CD4-positive, alpha-beta T cell treated with Interleukin-4 for 1 hour (primary cell): ENCODE measurements around the gene MBTPS1.
A peak's percentile ranks its signal among the peaks of the same experiment; 100 is the strongest.
"Not testable (repeated sequence)": the region's sequence is repeated elsewhere in the genome, so short reads cannot be mapped to it uniquely, and the experiment has no call there.

Source experiments
- DNase-seq, 2 donors: peaks; one replicate each; pipeline ENCODE4 v3.0.0-alpha.2; 2020 to 2022

MBTPS1 gene

GRCh38 chr16:84136331-84137125, 19.8 kb upstream of the MBTPS1 start:
- no peak for DNase-seq

DNA sequence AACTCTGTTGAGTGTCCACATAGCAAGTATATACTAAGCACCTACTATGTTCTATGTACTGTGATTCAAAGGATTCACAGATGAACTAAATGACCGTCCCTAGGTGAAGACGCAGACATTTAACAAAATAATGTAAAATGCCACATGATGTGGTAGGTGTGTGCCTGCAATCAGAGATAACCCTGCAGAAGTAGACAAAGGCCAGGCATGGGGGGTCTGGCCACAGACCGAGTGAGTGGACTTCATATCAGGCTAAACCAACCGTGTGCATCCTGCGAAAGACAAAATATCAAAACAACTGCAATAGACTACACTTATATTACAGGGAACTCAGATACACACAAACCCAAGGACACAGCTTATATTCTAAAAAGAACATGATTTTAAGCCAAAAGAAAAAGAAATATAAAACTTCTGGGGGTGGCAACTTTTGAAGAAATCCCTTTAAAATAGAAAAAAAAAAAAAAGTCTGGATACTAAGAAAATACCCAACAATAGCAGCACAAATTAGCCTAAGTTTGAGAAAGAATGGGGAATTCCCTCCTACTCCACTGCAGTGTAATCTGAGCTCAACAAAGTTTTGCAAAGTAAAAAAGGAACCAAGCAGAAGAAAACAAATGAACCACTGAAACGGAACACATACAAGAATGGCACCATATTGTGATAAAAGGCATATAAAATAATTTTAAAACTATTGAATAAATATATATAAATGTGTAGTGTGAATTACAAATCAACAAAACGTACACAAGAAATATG, 16.0 kb upstream of the MBTPS1 start:
- DNase-seq, result no peak

DNA sequence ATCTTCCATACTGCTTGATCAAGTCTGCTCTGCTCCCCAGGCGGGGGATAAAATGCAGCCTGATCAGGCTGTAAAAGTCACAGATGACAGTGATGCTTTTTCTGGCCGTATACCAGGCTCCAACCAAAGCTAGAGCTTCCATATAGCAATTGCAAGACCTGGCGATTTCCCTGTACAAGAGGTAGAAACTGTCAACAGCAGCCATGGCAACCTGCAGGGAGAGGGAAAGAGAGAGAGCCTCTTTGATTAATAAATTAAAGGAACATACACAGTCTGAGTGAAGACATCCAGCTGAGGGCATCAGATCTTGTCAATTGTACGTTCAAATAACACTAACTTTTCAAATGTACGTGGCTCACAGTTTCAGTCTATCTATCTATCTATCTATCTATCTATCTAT, 14.4 kb upstream of the MBTPS1 start:
- DNase-seq, result no peak

DNA sequence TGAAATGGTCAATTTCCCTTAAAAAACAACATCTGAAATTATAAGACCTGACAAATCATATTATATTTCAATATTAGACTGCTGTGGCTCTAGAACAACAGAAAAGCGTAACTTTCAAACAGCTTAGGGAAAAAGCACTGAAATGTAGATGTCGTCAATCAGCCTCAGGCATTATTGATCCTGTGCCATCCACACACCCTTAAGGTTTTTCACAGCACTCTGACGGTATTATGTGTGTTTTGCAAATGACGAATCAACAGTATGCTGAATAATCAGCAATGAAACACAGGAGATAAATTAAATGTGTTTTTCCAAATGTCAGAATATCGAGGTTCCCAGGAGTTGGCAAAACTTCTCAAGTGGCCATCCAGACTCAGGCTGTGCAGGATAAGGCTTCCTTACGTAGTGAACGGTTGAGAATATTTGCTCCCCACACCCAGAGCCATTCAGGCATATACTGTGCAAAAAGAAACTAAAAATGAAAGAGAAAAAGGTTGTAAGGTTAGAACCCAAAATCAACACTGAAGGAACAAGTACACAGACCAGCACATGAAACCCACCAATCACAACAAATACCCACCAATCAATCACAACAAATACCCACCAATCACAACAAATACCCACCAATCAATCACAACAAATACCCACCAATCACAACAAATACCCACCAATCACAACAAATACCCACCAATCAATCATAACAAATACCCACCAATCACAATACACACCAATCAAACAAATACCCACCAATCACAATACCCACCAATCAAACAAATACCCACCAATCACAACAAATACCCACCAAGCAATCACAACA, 7.7 kb upstream of the MBTPS1 start:
- DNase-seq, result no peak

DNA sequence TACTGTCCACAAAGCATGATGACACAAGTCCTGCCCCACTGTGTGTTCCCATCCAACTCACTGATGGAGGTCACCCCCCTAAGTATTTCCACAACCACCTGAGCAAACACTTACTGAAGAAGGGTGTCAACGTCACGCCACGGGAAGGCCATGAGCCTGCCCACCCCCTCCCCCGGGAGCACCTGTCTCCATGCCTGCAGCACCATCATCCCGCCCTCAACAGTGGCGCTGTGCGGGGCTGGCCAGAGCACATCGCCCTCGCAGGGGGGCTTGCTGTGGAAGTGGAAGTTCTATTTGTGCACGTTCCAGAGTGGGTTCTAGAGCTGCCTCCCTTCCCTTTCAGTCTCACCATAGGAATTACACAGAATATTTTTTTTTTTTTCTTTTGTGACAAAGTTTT, 4.3 kb upstream of the MBTPS1 start:
- no peak for DNase-seq

DNA sequence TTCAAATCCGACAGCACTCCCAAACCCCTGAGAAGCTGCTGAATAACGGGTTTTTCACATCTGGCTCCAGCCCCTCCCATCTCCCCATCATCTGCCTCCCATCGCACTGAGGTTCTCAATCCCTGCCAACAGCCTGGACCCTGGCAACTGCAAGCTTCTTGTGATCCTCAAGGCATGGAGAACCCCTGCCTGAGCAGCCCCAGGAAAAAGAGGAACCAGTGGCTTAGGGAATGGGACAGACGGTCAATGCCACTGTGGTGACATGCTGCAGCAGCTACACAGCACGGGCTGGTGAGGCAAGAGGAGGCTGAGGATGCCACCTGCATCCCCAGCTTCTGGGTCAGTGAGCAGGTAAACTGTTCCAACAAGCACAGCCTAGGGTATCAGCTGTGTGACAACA, 3.3 kb upstream of the MBTPS1 start:
- DNase-seq, result no peak

DNA sequence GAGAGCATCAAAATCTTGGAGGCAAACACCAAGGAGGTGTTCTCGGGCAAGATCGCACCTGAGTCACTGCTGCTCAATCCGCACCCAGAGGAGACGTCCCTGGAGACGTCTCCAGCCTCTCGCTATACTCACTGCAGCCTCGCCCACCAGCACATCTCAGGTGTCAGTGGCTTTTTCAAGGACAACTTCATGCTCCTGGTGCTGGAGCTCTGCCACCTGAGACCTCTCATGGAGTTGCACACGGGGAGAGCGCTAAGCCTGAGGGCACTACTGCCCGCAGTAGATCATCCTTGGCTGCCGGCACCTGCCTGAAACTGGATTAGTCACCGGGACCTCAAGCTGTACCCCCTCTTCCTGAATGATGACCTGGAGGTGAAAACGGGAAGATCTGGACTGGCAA, 2.6 kb upstream of the MBTPS1 start:
- DNase-seq, result no peak

GRCh38 chr16:84118315-84118714, 1.6 kb upstream of the MBTPS1 start:
- not testable (repeated sequence) for DNase-seq

GRCh38 chr16:84117494-84117843, 727 bp upstream of the MBTPS1 start:
- peak in 1 of 2 donors; percentile 16 for DNase-seq

- DNase-seq, result peak; percentile 63 to 64
Observed at GRCh38 chr16:84115919-84116719, 623 bp downstream of the MBTPS1 start.

GRCh38 chr16:84111949-84112348, 4.8 kb downstream of the MBTPS1 start:
- DNase-seq, result not testable (repeated sequence)

- DNase-seq, result no peak
Observed at GRCh38 chr16:84111525-84111924, 5.2 kb downstream of the MBTPS1 start.

- no peak for DNase-seq
Observed at GRCh38 chr16:84110527-84110926, 6.2 kb downstream of the MBTPS1 start.

DNA sequence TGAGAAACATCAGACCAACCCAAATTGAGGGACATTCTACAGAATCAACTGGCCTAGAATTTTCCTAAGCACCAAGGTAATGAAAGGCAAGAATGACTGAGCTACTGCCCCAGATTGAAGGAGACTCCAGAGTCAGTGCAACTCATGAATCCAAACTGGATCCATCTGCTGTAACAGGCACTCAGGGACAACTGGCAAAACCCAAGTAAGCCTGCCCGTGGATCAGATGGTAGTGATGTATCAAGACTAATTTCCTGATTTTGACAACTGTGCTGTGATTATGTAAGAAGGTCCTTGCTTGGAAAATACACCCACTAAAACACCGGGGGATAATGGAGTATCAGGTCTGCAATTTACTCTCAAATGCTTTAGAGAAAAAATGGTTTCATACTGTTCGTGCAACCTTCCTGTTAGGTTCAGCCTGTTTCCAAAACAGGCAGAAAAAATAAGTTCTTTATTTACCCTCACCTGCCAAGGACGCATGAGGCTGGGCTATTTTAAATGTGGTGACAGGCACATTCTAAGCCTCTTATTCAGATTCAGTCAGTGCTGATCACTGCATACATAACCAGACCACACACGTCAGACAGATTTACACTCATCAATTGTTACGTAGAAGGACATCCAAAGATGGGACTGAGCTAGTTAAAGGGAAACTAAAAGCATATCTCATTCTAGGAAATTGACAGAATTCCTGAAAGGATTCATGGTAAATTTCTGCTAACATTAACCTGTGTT, 7.0 kb downstream of the MBTPS1 start:
- DNase-seq, result no peak

- DNase-seq, result no peak
Observed at GRCh38 chr16:84107921-84108320, 8.8 kb downstream of the MBTPS1 start.

DNA sequence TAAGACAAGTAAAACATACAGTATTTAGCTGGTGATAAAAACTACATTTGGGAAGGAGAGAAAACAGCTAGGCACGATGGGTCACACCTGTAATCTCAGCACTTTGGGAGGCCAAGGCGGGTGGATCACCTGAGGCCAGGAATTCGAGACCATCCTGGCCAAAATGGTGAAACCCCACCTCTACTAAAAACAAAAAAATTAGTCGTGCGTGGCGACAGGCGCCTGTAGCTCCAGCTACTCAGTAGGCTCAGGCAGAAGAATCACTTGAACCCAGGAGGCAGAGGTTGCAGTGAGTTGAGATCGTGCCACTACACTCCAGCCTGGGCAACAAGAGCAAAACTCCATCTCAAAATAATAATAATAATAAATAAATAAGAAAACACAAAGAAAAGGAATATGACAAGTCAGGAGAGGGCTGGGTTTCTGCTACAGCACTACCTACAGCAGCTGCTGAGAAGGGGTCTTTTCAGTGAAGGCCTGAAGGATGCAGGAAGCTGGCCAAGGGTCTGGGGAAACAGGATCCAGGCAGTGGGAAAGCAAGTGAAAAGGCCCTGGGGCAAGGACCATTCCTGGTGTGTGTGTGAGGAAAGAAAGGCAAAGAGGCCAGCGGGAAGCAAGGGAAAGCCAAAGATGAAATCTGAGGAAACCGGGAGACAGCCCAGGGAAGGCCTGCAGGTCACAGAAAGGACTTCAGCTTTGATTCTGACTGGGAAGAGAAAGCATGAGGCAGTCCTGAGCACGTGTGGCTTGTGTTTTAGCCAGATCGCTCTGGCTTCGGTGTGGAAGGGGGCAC, 10.6 kb downstream of the MBTPS1 start:
- no peak for DNase-seq

DNA sequence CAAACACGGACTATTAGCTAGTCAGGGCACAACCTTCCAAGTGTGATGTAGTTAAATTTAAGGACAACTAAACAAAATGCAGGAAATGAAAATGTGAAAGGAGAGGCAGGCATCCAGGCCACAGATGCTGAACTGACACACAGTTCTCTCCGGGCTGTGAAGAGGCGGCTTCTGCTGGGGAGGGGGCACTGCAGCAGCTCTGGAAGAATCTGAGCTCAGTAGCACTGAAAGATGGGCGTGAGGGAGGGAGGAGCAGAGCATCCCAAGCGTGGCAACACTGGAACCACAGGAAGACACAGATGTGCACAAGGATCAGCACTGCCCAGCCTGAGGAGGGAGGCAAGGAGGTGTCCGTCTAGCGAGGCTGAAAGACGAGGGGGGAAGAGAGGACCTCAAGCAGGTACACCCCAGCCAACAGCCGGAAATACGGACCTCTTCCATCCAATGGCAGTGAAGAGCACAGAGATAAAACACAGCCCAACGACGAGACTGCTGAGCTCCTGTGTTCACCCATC, 11.4 kb downstream of the MBTPS1 start:
- DNase-seq, result no peak

DNA sequence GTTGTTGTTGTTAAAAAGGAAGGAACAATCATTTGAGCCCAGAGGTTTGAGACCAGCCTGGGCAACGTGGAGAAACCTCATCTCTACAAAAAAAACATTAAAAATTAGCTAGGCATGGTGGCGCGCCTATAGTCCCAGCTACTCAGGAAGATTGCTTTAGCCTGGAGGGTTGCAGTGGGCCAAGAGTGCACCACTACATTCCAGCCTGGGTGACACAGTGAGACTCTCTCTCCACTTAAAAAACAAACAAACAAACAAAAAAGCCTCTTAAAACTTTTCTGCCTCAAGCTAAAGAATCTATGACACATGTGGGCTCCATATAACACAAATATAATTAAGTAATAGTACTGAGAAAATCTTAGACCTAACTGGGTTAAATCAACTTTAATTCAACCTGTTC, 12.5 kb downstream of the MBTPS1 start:
- no peak for DNase-seq

DNA sequence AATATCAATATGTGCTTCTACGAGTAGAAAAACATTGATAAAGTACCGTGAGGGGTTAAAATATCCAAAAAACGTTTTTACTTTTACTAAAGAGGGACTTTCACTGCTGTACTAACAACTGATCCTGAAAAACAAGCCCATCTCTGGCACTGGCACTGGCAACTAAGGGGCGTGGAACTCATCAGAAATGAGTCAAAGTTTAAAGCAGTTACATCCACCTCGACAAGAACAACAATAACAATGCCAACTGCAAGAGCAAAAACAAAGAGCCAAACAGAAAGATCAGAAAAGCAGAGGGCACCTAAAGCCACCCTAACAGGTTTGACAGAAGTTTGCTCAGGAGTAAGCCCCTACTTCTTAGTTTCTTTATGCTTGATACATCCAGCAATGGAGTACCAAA, 13.1 kb downstream of the MBTPS1 start:
- no peak for DNase-seq

- no peak for DNase-seq
Observed at GRCh38 chr16:84098939-84099338, 17.8 kb downstream of the MBTPS1 start.

- DNase-seq, result no peak
Observed at GRCh38 chr16:84096447-84097005, 20.2 kb downstream of the MBTPS1 start.
